ENCODE results near the gene ZG16.
A peak's percentile ranks its signal among the peaks of the same experiment; 100 is the strongest.
"Not testable (repeated sequence)": the region's sequence is repeated elsewhere in the genome, so short reads cannot be mapped to it uniquely, and the experiment has no call there.

Gene ZG16

GRCh38 chr16:29748760-29749149 lies 29.3 kb upstream of the ZG16 start:
- not testable (repeated sequence) for DNase-seq (ENCODE audit: low spot score)

DNA sequence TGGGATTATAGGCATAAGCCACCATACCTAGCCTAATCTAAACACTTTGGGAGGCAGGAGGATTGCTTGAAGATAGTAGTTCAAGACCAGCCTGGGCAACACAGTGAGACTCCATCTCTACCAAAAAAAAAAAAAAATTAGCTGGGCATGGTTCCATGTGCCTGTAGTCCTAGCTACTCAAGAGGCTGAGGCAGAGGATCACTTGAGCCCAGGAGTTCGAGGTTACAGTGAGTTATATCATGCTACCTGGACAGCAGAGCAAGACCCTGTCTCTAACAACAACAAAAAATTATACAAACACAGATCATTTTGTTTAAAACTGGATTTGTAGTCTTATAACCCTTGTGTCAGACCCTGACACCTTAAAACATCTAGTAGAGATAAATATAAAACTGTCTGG lies 24.5 kb upstream of the ZG16 start:
- DNase-seq (ENCODE audit: low spot score) = no peak

- DNase-seq (ENCODE audit: low spot score) = no peak
Observed at GRCh38 chr16:29756654-29757053, 21.4 kb upstream of the ZG16 start.

GRCh38 chr16:29757086-29757485 lies 21.0 kb upstream of the ZG16 start:
- not testable (repeated sequence) for DNase-seq (ENCODE audit: low spot score)

DNA sequence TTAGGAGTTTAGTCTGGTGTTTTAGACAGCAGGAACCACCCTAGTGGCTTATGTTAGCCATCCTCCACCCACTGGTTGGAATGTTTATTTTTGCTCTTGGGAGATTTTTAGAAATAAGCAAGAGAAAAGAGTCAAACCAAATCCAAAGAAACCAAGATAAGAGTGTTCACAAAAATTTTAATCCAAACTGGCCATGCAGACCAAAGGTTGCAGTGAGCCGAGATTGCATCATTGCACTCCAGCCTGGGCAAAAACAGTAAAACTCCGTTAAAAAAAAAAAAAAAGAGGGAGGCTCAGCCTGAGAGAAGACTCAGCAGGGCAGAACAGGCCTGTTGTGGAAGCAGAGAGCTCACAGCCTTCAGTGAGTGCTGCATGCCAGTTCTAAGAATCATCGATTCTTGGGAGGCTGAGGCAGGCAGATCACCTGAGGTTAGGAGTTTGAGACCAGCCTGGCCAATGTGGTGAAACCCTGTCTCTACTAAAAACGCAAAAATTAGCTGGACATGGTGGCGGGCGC lies 20.0 kb upstream of the ZG16 start:
- no peak for DNase-seq (ENCODE audit: low spot score)

DNA sequence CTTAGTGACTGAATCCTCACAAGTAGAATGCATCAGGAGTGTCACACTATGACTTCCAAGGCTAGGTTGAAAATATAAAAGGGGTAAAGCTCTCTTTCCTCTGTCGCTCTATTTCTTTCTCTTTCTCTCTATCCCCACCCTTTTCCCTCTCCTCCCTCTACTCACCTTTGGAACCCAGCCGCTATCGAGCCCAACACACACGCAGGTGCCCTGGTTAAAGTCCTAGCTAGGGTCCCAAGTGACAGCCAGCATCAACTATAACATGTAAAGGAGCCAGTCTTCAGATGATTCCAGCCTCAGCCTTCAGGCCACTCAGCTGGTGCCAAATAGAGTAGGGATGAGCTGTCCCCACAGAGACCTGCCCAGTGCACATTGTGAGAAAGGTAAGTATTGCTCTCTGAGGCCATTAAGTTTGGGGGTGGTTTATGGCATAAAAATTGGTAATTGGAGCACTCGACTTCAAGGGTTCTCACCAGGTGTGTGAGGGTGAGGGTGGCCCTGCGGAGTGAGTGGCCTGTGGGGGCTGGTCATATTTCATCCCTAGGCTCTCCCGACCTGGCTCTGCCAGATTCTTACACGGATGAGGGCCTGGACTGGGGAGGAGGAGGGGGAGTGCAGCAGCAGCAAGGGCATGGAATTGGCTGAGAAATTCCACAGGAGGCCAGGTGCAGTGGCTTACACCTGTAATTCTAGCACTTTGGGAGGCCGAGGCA lies 17.3 kb upstream of the ZG16 start:
- no peak for DNase-seq (ENCODE audit: low spot score)

DNA sequence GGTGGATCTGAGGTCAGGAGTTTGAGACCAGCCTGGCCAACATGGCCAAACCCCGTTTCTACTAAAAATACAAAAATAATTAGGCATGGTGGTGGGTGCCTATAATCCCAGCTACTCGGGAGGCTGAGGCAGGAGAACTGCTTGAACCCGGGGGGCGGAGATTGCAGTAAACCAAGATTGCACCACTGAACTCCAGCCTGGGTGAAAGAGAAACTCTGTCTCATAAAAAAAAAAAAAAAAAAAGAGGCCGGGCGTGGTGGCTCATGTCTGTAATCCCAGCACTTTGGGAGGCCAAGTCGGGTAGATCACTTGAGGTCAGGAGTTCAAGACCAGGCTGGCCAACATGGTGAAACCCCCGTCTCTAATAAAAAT lies 16.8 kb upstream of the ZG16 start:
- not testable (repeated sequence) for DNase-seq (ENCODE audit: low spot score)

DNA sequence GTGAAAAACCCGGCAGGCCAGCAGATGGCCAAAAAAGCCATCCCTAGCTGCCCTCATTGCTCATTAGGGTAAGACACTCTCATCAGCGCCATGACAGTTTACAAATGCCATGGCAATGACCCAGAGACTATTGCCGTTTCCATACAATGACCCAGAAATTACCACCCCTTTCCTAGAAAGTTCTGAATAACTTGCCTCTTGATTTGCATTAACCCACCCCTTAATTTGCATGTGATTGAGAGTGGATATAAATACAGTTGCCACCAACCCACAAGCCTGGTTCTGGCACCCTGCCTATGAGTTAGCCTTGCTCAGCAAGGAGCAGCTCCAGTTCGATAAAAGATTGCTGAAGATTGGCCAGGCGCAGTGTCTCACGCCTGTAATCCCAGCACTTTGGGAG lies 16.2 kb upstream of the ZG16 start:
- DNase-seq (ENCODE audit: low spot score) = no peak

GRCh38 chr16:29763326-29763725 lies 14.7 kb upstream of the ZG16 start:
- DNase-seq (ENCODE audit: low spot score) = no peak

- no peak for DNase-seq (ENCODE audit: low spot score)
Observed at GRCh38 chr16:29765167-29766032, 12.7 kb upstream of the ZG16 start.

DNA sequence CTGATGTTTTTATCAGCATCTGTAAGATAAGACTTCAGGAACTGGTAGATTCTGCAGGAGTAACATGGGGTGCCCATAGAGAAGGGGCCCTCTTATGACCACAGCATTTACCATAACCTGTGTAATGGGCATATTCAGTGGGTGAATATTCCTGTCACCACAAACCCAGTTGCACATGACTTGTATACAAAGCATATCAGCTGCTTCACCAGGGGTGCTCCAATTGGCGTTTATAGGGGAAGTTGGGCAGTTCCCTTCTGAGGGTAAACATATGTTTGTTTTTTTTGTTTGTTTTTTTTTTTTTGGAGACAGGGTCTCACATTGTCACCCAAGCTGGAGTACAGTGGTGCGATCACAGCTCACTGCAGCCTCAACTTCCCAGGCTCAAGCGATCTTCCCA lies 11.5 kb upstream of the ZG16 start:
- DNase-seq (ENCODE audit: low spot score) = no peak

DNA sequence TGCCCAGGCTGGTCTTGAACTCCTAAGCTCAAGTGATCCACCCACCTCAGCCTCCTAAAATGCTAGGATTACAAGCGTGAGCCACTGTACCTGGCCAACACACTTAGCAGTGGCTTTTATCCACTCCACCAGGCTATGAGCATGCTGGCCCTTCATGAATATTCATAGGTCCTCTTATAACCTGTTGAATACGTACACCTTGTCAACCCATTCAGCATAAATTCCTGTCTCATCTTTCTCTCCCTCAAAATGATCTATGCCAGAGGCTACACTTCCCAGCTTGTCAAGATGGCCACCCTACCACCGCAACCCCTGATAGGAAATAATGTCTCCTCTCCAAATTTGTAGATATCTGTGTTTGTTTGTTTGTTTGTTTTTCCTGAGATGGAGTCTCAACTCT lies 11.0 kb upstream of the ZG16 start:
- no peak for DNase-seq (ENCODE audit: low spot score)

DNA sequence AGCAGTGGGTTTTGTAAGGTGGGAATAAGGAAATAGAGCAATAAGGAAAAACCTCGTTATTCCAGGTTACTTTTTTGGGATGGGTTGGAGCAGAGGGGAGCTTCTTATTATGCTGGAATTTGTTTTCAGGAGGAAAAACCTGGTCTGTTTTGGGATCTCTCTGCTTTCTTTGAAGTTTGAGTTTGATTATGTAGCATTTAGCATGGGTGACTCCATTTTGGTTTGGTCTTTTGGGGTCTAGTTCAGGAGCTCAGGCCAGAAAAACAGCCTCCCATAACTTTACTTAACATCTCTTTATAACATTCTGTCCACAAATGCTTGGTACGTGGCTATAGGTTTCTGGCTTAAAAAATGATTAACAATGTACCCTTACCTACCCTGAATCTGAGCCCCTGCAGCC lies 8.5 kb upstream of the ZG16 start:
- no peak for DNase-seq (ENCODE audit: low spot score)

GRCh38 chr16:29770250-29770929 lies 7.7 kb upstream of the ZG16 start:
- no peak for DNase-seq (ENCODE audit: low spot score)

- DNase-seq (ENCODE audit: low spot score) = not testable (repeated sequence)
Observed at GRCh38 chr16:29772330-29772729, 5.7 kb upstream of the ZG16 start.

GRCh38 chr16:29774730-29775129 lies 3.3 kb upstream of the ZG16 start:
- no peak for DNase-seq (ENCODE audit: low spot score)

GRCh38 chr16:29775742-29776408 lies 2.2 kb upstream of the ZG16 start:
- no peak for DNase-seq (ENCODE audit: low spot score)

GRCh38 chr16:29779474-29779873 lies 1.4 kb downstream of the ZG16 start:
- no peak for DNase-seq (ENCODE audit: low spot score)

GRCh38 chr16:29783094-29783953 lies 5.3 kb downstream of the ZG16 start:
- DNase-seq (ENCODE audit: low spot score) = not testable (repeated sequence)

DNA sequence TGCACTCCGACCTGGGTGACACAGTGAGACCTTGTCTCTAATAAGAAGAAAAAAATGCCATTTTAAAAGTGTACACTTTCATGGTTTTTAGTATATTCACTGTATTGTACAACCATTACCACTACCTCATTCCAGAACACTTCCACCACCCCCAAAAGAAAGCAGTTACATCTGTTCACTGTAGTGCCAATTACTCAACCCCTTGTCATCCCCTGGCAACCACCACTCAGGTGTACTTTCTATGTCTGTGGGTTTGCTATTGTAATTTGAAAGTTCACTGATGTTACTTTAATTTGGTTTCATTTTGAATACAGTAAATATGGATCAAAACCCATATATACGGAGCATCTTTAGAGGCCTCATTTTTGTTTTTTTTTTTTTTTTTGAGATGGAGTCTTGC lies 6.1 kb downstream of the ZG16 start:
- no peak for DNase-seq (ENCODE audit: low spot score)

GRCh38 chr16:29784901-29785500 lies 6.9 kb downstream of the ZG16 start:
- peak; percentile 66 for DNase-seq (ENCODE audit: low spot score)

Data from hematopoietic multipotent progenitor cell treated with erythropoietin and hydrocortisone succinate and interleukin-3 and kit ligand, for 15 days (in vitro differentiated cells).